SK-N-MC (cell line): Measurements from ENCODE around the gene RRN3.

Experiments used
- EZH2 ChIP-seq: fragments of 200-600 bp; sonication (generic); IDR thresholded peaks from one replicate; pipeline ENCODE4 v1.6.1; 2017; ENCODE audit warnings: antibody characterized with exemption
- POLR2AphosphoS5 ChIP-seq: IDR thresholded peaks from 2 replicates; pipeline ENCODE4 v1.6.1; 2012; ENCODE audit warnings: mild to moderate bottlenecking, low read depth, low read length, borderline replicate concordance

DNA sequence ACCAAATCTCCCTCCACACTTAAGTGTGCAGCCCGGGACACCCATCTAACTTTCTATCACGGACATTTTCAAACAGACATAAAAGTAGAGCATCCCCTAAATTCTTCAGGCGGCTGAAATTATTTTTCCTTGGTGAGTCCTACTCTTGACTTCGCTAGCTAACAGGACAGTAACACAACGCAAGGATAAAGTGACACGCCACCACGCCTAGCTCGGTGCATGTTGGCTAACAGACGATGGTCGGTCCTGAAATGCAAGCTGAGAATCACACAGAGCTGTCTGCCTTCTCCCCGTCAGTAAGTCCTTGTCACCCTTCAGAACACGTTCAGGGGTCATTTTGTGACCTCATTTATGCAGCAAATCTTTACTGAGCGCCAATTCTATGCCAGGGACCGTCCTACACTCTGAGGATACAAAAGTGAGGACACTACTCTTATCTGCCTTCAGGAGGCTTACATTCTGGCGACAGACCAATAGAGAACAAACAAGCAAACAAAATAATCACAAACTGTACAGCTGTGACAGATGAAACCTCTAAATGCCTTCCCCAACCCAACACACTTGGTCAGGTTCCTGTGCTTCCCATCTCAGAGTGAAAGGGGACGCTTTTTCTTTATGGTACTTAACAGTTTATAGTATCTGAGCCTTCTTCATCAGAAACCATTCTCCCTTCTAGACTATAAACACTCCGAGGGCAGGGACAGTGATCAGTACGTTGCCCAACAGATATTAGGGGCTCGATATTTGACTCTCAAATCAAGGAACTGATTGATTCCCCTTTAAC is 39.5 kb downstream of the RRN3 start:
- TF ChIP-seq POLR2AphosphoS5 (no peak), EZH2 (no peak)
